HepG2 (cell line): Measurements from ENCODE around the gene ABTB2. TPM values are rescaled to one million over a fixed set of nuclear protein-coding genes. Genes with fewer than 3 reads are reported as not detected.
A peak's percentile ranks its signal among the peaks of the same experiment; 100 is the strongest.

ENCODE experiments used
- ARHGAP35 ChIP-seq: sonication (generic); formaldehyde crosslinking; IDR thresholded peaks from 2 replicates; pipeline ENCODE4 v1.9.0; 2022; ENCODE audit warnings: mild to moderate bottlenecking, inconsistent platforms, moderate library complexity, missing genetic modification reagents, borderline replicate concordance
- ATM ChIP-seq: fragments of 450-650 bp; IDR thresholded peaks from 2 replicates; pipeline ENCODE4 v1.7.1; 2017; ENCODE audit warnings: mild to moderate bottlenecking, borderline replicate concordance
- CBX1 ChIP-seq: IDR thresholded peaks from one replicate; pipeline ENCODE4 v1.6.1; 2016; ENCODE audit warnings: antibody characterized with exemption, low read depth
- CENPT ChIP-seq: sonication (generic); formaldehyde crosslinking; IDR thresholded peaks from 2 replicates; pipeline ENCODE4 v1.8.0; 2022; ENCODE audit warnings: low read depth, mild to moderate bottlenecking, moderate library complexity, missing genetic modification reagents
- CHD4 ChIP-seq: fragments of 200-600 bp; sonication (generic); IDR thresholded peaks from 2 replicates; pipeline ENCODE4 v1.7.0; 2017; ENCODE audit warnings: mild to moderate bottlenecking, low read length, borderline replicate concordance
- ELF3 ChIP-seq: IDR thresholded peaks from 2 replicates; pipeline ENCODE4 v1.6.1; 2016; ENCODE audit warnings: missing genetic modification reagents, missing compliant biosample characterization
- FOXJ3 ChIP-seq: sonication (generic); formaldehyde crosslinking; IDR thresholded peaks from 2 replicates; pipeline ENCODE4 v1.4.0; 2020; ENCODE audit warnings: missing genetic modification reagents, mild to moderate bottlenecking, borderline replicate concordance
- GATAD2A ChIP-seq: IDR thresholded peaks from 2 replicates; pipeline ENCODE4 v1.6.1; 2016
- HMG20A ChIP-seq: IDR thresholded peaks from 2 replicates; pipeline ENCODE4 v1.6.1; 2016; ENCODE audit warnings: borderline replicate concordance
- NFYC ChIP-seq: IDR thresholded peaks from 2 replicates; pipeline ENCODE4 v1.6.1; 2016; ENCODE audit warnings: missing genetic modification reagents, missing compliant biosample characterization
- NONO ChIP-seq, 2 experiments: fragments of 450-650 bp in 1 of 2; sonication (generic) in 1 of 2; formaldehyde crosslinking in 1 of 2; IDR thresholded peaks in 1 of 2; conservative IDR thresholded peaks in 1 of 2; 2 replicates each; pipeline versions ENCODE4 v1.6.1 to v1.8.0; 2017 to 2022; ENCODE audit warnings: mild to moderate bottlenecking in 1 of 2, missing genetic modification reagents in 1 of 2, moderate library complexity in 1 of 2
- RAD21 ChIP-seq: fragments of 450-650 bp; formaldehyde crosslinking; IDR thresholded peaks from 2 replicates; pipeline ENCODE4 v1.5.0; 2020; ENCODE audit warnings: mild to moderate bottlenecking
- RAD51 ChIP-seq: fragments of 450-650 bp; IDR thresholded peaks from 2 replicates; pipeline ENCODE4 v1.6.1; 2016; ENCODE audit warnings: borderline replicate concordance
- RARA ChIP-seq: IDR thresholded peaks from 2 replicates; pipeline ENCODE4 v1.6.1; 2016; ENCODE audit warnings: missing genetic modification reagents, missing compliant biosample characterization
- TBX2 ChIP-seq: sonication (generic); formaldehyde crosslinking; IDR thresholded peaks from 2 replicates; pipeline ENCODE4 v1.5.0; 2020; ENCODE audit warnings: missing genetic modification reagents, mild to moderate bottlenecking, borderline replicate concordance
- THAP8 ChIP-seq: sonication (generic); formaldehyde crosslinking; IDR thresholded peaks from 2 replicates; pipeline ENCODE4 v1.5.1; 2020; ENCODE audit warnings: missing genetic modification reagents, mild to moderate bottlenecking, borderline replicate concordance
- ZBTB42 ChIP-seq: sonication (generic); formaldehyde crosslinking; IDR thresholded peaks from 2 replicates; pipeline ENCODE4 v1.5.0; 2020; ENCODE audit warnings: mild to moderate bottlenecking, missing genetic modification reagents
- ZFP37 ChIP-seq: sonication (generic); formaldehyde crosslinking; IDR thresholded peaks from 2 replicates; pipeline ENCODE4 v1.4.0; 2020; ENCODE audit warnings: missing genetic modification reagents, borderline replicate concordance
- ZNF432 ChIP-seq: sonication (generic); formaldehyde crosslinking; IDR thresholded peaks from 2 replicates; pipeline ENCODE4 v1.5.0; 2020; ENCODE audit warnings: missing genetic modification reagents, mild to moderate bottlenecking, borderline replicate concordance
- ZNF724P ChIP-seq: sonication (generic); formaldehyde crosslinking; IDR thresholded peaks from 2 replicates; pipeline ENCODE4 v1.8.0; 2022; ENCODE audit warnings: missing genetic modification reagents, borderline replicate concordance
- ZNF781 ChIP-seq: sonication (generic); formaldehyde crosslinking; IDR thresholded peaks from 2 replicates; pipeline ENCODE4 v1.5.1; 2020; ENCODE audit warnings: borderline replicate concordance, mild to moderate bottlenecking, missing genetic modification reagents; ENCODE audit errors: not compliant biosample characterization
- polyA plus RNA-seq, 8 experiments: library from polyadenylated mRNA; depleted of rRNA in 3 of 8; stranded (reverse) in 7 of 8; unstranded in 1 of 8; fragments of >200 nt; fragmentation: Illumina TruSeq in 4 of 8; extraction: Trizol in 4 of 8; gene quantifications; 2 replicates each; pipeline versions ENCODE4 v1.2.1 to v1.2.3, GENCODE V29; 2011 to 2016; ENCODE audit warnings: low read depth in 4 of 8, missing spikeins in 1 of 8, mixed read lengths in 1 of 8; ENCODE audit not compliant: insufficient read depth in 1 of 8
- total RNA-seq, 5 experiments: library from RNA; depleted of rRNA; stranded (reverse); fragments of >200 nt; fragmentation: Illumina TruSeq; extraction: Trizol; gene quantifications; 2 replicates each; pipeline ENCODE4 v1.2.3, GENCODE V29; 2016; ENCODE audit warnings: low read depth in 1 of 5
- TF ChIP-seq, protein P1 (sequence below): sonication (generic); formaldehyde crosslinking; IDR thresholded peaks from 2 replicates; pipeline ENCODE4 v1.9.0; 2021; ENCODE audit warnings: missing genetic modification reagents, borderline replicate concordance
- TF ChIP-seq, protein P2 (sequence below): IDR thresholded peaks from 2 replicates; pipeline ENCODE4 v1.6.1; 2012; ENCODE audit warnings: inconsistent platforms
- TF ChIP-seq, protein P3 (sequence below): IDR thresholded peaks from 2 replicates; pipeline ENCODE4 v1.4.0; 2020; ENCODE audit warnings: mild to moderate bottlenecking, missing genetic modification reagents

The ABTB2 gene
- total and polyA plus RNA-seq, 2 of the 13 experiments (the other 11 are each of a cell fraction or from before 2014, with no cell fraction given): 5.1 to 15.4 TPM

DNA sequence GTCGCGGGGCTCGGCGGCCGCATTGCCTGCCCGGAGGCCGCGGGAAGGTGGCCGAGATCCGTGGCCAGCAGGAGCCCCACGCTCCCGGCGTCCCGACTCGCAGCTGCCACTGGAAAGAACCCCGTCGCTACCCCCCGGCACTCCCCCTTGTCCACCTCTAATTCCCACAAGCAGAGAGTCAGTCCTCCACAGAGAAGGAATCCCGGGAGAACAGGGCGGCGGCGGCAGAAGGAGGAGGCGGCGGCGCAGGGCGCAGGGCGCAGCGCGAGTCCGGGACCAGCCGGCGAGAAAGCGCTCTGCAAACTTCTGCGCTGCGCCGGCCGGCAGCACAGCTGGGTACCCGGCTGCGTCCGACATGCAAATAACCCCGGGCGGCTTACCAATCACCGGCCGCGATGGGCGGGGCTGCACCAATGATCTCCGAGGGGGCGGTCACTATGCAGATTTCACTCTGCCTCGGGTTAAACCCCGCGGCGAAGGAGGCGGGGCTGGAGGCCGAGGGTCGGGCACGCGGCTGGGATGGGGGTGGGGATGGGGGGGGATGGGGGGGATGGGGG is at the start of gene ABTB2 (continued):
- TF ChIP-seq TBX2 (CRISPR knock-in tag): 0 out of 2 replicates have a peak, but pooled peaks have one; percentile 22
- no peak for TF ChIP-seq ARHGAP35 (CRISPR knock-in tag)
- TF ChIP-seq NONO (IDR thresholded peaks at IDR 0.05): no peak
- peak; percentile 36; the same call in 1 of the 2 replicates for TF ChIP-seq NONO (CRISPR knock-in tag; conservative IDR thresholded peaks at IDR 0.05)
- TF ChIP-seq ZNF781 (CRISPR knock-in tag): no peak
- no peak for TF ChIP-seq THAP8 (CRISPR knock-in tag)
- TF ChIP-seq ATM: no peak
- no peak for TF ChIP-seq CHD4
- no peak for TF ChIP-seq RAD51
- TF ChIP-seq CBX1: peak; percentile 36
- no peak for TF ChIP-seq HMG20A
- TF ChIP-seq CENPT: no peak
- TF ChIP-seq RARA (CRISPR knock-in tag): 0 out of 2 replicates have a peak, but pooled peaks have one; percentile 3
- TF ChIP-seq NFYC (CRISPR knock-in tag): peak; percentile 87
- no peak for TF ChIP-seq FOXJ3 (CRISPR knock-in tag)
- no peak for TF ChIP-seq ZFP37 (CRISPR knock-in tag)
- TF ChIP-seq ELF3 (CRISPR knock-in tag): no peak
- TF ChIP-seq, protein P1, sequence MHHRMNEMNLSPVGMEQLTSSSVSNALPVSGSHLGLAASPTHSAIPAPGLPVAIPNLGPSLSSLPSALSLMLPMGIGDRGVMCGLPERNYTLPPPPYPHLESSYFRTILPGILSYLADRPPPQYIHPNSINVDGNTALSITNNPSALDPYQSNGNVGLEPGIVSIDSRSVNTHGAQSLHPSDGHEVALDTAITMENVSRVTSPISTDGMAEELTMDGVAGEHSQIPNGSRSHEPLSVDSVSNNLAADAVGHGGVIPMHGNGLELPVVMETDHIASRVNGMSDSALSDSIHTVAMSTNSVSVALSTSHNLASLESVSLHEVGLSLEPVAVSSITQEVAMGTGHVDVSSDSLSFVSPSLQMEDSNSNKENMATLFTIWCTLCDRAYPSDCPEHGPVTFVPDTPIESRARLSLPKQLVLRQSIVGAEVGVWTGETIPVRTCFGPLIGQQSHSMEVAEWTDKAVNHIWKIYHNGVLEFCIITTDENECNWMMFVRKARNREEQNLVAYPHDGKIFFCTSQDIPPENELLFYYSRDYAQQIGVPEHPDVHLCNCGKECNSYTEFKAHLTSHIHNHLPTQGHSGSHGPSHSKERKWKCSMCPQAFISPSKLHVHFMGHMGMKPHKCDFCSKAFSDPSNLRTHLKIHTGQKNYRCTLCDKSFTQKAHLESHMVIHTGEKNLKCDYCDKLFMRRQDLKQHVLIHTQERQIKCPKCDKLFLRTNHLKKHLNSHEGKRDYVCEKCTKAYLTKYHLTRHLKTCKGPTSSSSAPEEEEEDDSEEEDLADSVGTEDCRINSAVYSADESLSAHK (CRISPR knock-in tag): no peak
- TF ChIP-seq, protein P2, sequence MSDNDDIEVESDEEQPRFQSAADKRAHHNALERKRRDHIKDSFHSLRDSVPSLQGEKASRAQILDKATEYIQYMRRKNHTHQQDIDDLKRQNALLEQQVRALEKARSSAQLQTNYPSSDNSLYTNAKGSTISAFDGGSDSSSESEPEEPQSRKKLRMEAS: no peak; the same call in 1 of the 2 replicates
- no peak; the same call in 1 of the 2 replicates for TF ChIP-seq RAD21
- no peak for TF ChIP-seq ZNF724P (CRISPR knock-in tag)
- 0 out of 2 replicates have a peak, but pooled peaks have one; percentile 34 for TF ChIP-seq ZBTB42
- no peak; the same call in 1 of the 2 replicates for TF ChIP-seq GATAD2A (CRISPR knock-in tag)
- TF ChIP-seq, protein P3, sequence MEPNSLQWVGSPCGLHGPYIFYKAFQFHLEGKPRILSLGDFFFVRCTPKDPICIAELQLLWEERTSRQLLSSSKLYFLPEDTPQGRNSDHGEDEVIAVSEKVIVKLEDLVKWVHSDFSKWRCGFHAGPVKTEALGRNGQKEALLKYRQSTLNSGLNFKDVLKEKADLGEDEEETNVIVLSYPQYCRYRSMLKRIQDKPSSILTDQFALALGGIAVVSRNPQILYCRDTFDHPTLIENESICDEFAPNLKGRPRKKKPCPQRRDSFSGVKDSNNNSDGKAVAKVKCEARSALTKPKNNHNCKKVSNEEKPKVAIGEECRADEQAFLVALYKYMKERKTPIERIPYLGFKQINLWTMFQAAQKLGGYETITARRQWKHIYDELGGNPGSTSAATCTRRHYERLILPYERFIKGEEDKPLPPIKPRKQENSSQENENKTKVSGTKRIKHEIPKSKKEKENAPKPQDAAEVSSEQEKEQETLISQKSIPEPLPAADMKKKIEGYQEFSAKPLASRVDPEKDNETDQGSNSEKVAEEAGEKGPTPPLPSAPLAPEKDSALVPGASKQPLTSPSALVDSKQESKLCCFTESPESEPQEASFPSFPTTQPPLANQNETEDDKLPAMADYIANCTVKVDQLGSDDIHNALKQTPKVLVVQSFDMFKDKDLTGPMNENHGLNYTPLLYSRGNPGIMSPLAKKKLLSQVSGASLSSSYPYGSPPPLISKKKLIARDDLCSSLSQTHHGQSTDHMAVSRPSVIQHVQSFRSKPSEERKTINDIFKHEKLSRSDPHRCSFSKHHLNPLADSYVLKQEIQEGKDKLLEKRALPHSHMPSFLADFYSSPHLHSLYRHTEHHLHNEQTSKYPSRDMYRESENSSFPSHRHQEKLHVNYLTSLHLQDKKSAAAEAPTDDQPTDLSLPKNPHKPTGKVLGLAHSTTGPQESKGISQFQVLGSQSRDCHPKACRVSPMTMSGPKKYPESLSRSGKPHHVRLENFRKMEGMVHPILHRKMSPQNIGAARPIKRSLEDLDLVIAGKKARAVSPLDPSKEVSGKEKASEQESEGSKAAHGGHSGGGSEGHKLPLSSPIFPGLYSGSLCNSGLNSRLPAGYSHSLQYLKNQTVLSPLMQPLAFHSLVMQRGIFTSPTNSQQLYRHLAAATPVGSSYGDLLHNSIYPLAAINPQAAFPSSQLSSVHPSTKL (CRISPR knock-in tag): no peak
- TF ChIP-seq ZNF432: no peak
